Smooth muscle cell (in vitro differentiated cells): ENCODE measurements around the gene POLE4. TPM values are rescaled to one million over a fixed set of nuclear protein-coding genes. Genes with fewer than 3 reads are reported as not detected.

Experiments
- DNase-seq: peaks from one replicate; lab custom pipeline; 2025; ENCODE audit not compliant: unreplicated experiment; lab: John Stamatoyannopoulos, UW
- H2AFZ ChIP-seq: fragments of 200-600 bp; sonication (generic); 2 replicates; pipeline ENCODE4 v1.6.0; 2016; ENCODE audit warnings: antibody characterized with exemption, low read depth, mild to moderate bottlenecking
- H3F3A ChIP-seq: fragments of 200-600 bp; sonication (generic); 2 replicates; pipeline ENCODE4 v1.6.0; 2017; ENCODE audit warnings: antibody characterized with exemption, low read depth
- H3K27ac ChIP-seq: fragments of 200-600 bp; sonication (generic); 2 replicates; pipeline ENCODE4 v1.5.1; 2016; ENCODE audit warnings: low read depth, mild to moderate bottlenecking
- H3K27me3 ChIP-seq: fragments of 200-600 bp; sonication (generic); 2 replicates; pipeline ENCODE4 v1.6.1; 2016; ENCODE audit warnings: low read depth, mild to moderate bottlenecking
- H3K36me3 ChIP-seq: fragments of 200-600 bp; sonication (generic); 2 replicates; pipeline ENCODE4 v1.5.1; 2016; ENCODE audit warnings: low read depth
- H3K4me1 ChIP-seq: fragments of 200-600 bp; sonication (generic); 2 replicates; pipeline ENCODE4 v1.5.1; 2016; ENCODE audit warnings: low read depth
- H3K4me2 ChIP-seq: fragments of 200-600 bp; sonication (generic); 2 replicates; pipeline ENCODE4 v1.6.0; 2016; ENCODE audit warnings: mild to moderate bottlenecking
- H3K4me3 ChIP-seq: fragments of 200-600 bp; sonication (generic); 2 replicates; pipeline ENCODE4 v1.5.1; 2016; ENCODE audit warnings: mild to moderate bottlenecking
- H3K79me2 ChIP-seq: fragments of 200-600 bp; sonication (generic); 2 replicates; pipeline ENCODE4 v1.6.0; 2016; ENCODE audit warnings: low read depth, mild to moderate bottlenecking
- H3K9ac ChIP-seq: fragments of 200-600 bp; sonication (generic); 2 replicates; pipeline ENCODE4 v1.6.0; 2016; ENCODE audit warnings: low read depth
- H3K9me3 ChIP-seq: fragments of 200-600 bp; sonication (generic); replicated peaks from 2 replicates; pipeline ENCODE4 v1.5.1; 2016; ENCODE audit warnings: low read depth
- H4K20me1 ChIP-seq: fragments of 200-600 bp; sonication (generic); 2 replicates; pipeline ENCODE4 v1.6.0; 2016; ENCODE audit warnings: low read depth
- CTCF ChIP-seq: fragments of 200-600 bp; sonication (generic); IDR thresholded peaks from 2 replicates; pipeline ENCODE4 v1.5.1; 2017; ENCODE audit warnings: borderline replicate concordance, mild to moderate bottlenecking, antibody characterized with exemption; ENCODE audit not compliant: insufficient read depth, poor library complexity, severe bottlenecking
- WGBS: methylation state at CpG from one replicate; pipeline ENCODE4 v1.1.7; 2016; ENCODE audit warnings: low lambda C conversion rate; 5-methylcytosine and 5-hydroxymethylcytosine counted together
- polyA plus RNA-seq: library from polyadenylated mRNA; unstranded; fragments of >200 nt; fragmentation: Nextera tagmentation; extraction: Ambion mirVana; gene quantifications from 2 replicates; pipeline ENCODE4 v1.2.1, GENCODE V29; 2016
- total RNA-seq: library from RNA; depleted of rRNA; stranded (reverse); fragments of >200 nt; gene quantifications from 2 replicates; pipeline ENCODE4 v1.2.3, GENCODE V29; 2014

The POLE4 gene
- total and polyA plus RNA-seq, 2 experiments from 2014 or later: 30.7 to 149 TPM

- Histone ChIP-seq H3K9me3 (no peaks in the 10 kb centered on the region), H3K79me2 (no peaks in the 10 kb centered on the region), H3F3A (no peaks in the 10 kb centered on the region), H3K4me1 (no peaks in the 10 kb centered on the region), H3K4me3 (no peak overlapping the region), H3K27ac (no peak overlapping the region), H4K20me1 (no peaks in the 10 kb centered on the region), H3K4me2 (no peak overlapping the region), H3K9ac (no peak overlapping the region), H3K36me3 (no peaks in the 10 kb centered on the region), H2AFZ (no peak overlapping the region), H3K27me3 (no peaks in the 10 kb centered on the region)
- DNase-seq: no peak
- no peak for TF ChIP-seq CTCF
- 96% methylated on average over 8 of the region's 8 CpGs for WGBS
These were observed 5.9 kb upstream of the POLE4 start for GRCh38 chr2:74952575-74952974.

GRCh38 chr2:74953796-74954499 lies 4.5 kb upstream of the POLE4 start:
- WGBS: 90% methylated on average over 10 of the region's 10 CpGs

GRCh38 chr2:74954500-74954874 lies 4.0 kb upstream of the POLE4 start:
- Histone ChIP-seq H3K9ac (no peak overlapping the region), H3K9me3 (no peaks in the 10 kb centered on the region), H3F3A (no peaks in the 10 kb centered on the region), H4K20me1 (no peaks in the 10 kb centered on the region), H3K27ac (no peak overlapping the region), H3K36me3 (no peaks in the 10 kb centered on the region), H3K27me3 (no peaks in the 10 kb centered on the region), H3K4me3 (no peak overlapping the region), H3K4me2 (no peak overlapping the region), H2AFZ (no peak overlapping the region), H3K4me1 (peaks cover 6% of the 10 kb centered on the region), H3K79me2 (no peaks in the 10 kb centered on the region)
- no peak for DNase-seq
- TF ChIP-seq CTCF: no peak
- WGBS: 87% methylated on average over 4 of the region's 4 CpGs

More at GRCh38 chr2:74953796-74954499, 4.5 kb upstream of the POLE4 start:
- Histone ChIP-seq H3K4me3 (no peak overlapping the region), H3K79me2 (no peaks in the 10 kb centered on the region), H3K4me1 (peaks cover 6% of the 10 kb centered on the region), H3K36me3 (no peaks in the 10 kb centered on the region), H3F3A (no peaks in the 10 kb centered on the region), H3K4me2 (no peak overlapping the region), H3K27me3 (no peaks in the 10 kb centered on the region), H3K27ac (no peak overlapping the region), H4K20me1 (no peaks in the 10 kb centered on the region), H3K9me3 (no peaks in the 10 kb centered on the region), H3K9ac (no peak overlapping the region), H2AFZ (no peak overlapping the region)
- no peak for TF ChIP-seq CTCF
- DNase-seq: no peak

- TF ChIP-seq CTCF: no peak
- peak overlapping the region; percentile 82 for H3K9ac ChIP-seq
- 71% methylated on average over 4 of the region's 4 CpGs for WGBS
- H3K9me3 ChIP-seq: no peaks in the 10 kb centered on the region
- H3F3A ChIP-seq: no peaks in the 10 kb centered on the region
- no peak for DNase-seq
- peaks cover 6% of the 10 kb centered on the region for H3K36me3 ChIP-seq
- H3K27ac ChIP-seq: peak overlapping the region; percentile 92
- H4K20me1 ChIP-seq: no peaks in the 10 kb centered on the region
- H3K79me2 ChIP-seq: no peaks in the 10 kb centered on the region
- peaks cover 6% of the 10 kb centered on the region for H3K4me1 ChIP-seq
- no peaks in the 10 kb centered on the region for H3K27me3 ChIP-seq
- peak overlapping the region; percentile 85 for H3K4me2 ChIP-seq
- H3K4me3 ChIP-seq: peak overlapping the region; percentile 75
- peak overlapping the region; percentile 84 for H2AFZ ChIP-seq
These were observed 563 bp upstream of the POLE4 start for GRCh38 chr2:74957886-74958273.
